GM19043 (cell line): ENCODE data around the gene MYO1G.
"Not testable (repeated sequence)": the region's sequence is repeated elsewhere in the genome, so short reads cannot be mapped to it uniquely, and the experiment has no call there.

Source experiments
- ATAC-seq: cut with Tn5 transposase; IDR thresholded peaks from one replicate; pipeline ENCODE4 v1.9.1; 2021; ENCODE audit warnings: low read depth; ENCODE audit not compliant: unreplicated experiment

The MYO1G gene

GRCh38 chr7:44978511-44979366 lies at the start of gene MYO1G:
Gene MYO1G (minus strand): TSS chr7:44979015. CDS start chr7:44978961, 54 bp downstream.
- peak; percentile 63 for ATAC-seq

- no peak for ATAC-seq
These were observed 49.5 kb upstream of the MYO1G start for GRCh38 chr7:45028138-45028919.

- ATAC-seq = peak; percentile 8
These were observed 48.9 kb upstream of the MYO1G start for GRCh38 chr7:45027774-45028114.

GRCh38 chr7:45026984-45027773 lies 48.4 kb upstream of the MYO1G start:
- ATAC-seq = peak; percentile 56

GRCh38 chr7:45026013-45026412 lies 47.2 kb upstream of the MYO1G start:
- ATAC-seq = no peak

GRCh38 chr7:45025473-45025872 lies 46.7 kb upstream of the MYO1G start:
- ATAC-seq = not testable (repeated sequence)

- no peak for ATAC-seq
These were observed 45.4 kb upstream of the MYO1G start for GRCh38 chr7:45024126-45024744.

GRCh38 chr7:45021604-45022296 lies 42.9 kb upstream of the MYO1G start:
- ATAC-seq = peak; percentile 73

GRCh38 chr7:45020915-45021314 lies 42.1 kb upstream of the MYO1G start:
- no peak for ATAC-seq

- ATAC-seq = no peak
These were observed 38.4 kb upstream of the MYO1G start for GRCh38 chr7:45017253-45017652.

- no peak for ATAC-seq
These were observed 36.5 kb upstream of the MYO1G start for GRCh38 chr7:45015313-45015712.

- ATAC-seq = no peak
These were observed 34.7 kb upstream of the MYO1G start for GRCh38 chr7:45013465-45013967.

- peak; percentile 50 for ATAC-seq
These were observed 28.9 kb upstream of the MYO1G start for GRCh38 chr7:45007571-45008328.

- ATAC-seq = no peak
These were observed 28.3 kb upstream of the MYO1G start for GRCh38 chr7:45007106-45007505.

- no peak for ATAC-seq
These were observed 25.0 kb upstream of the MYO1G start for GRCh38 chr7:45003789-45004188.

GRCh38 chr7:45001826-45002225 lies 23.0 kb upstream of the MYO1G start:
- ATAC-seq = no peak

GRCh38 chr7:45001138-45001694 lies 22.4 kb upstream of the MYO1G start:
- ATAC-seq = peak; percentile 44

GRCh38 chr7:45000093-45001032 lies 21.5 kb upstream of the MYO1G start, which contains the start of gene CCM2:
Gene CCM2 (plus strand): TSS chr7:45000201. CDS start chr7:45000334, 133 bp downstream.
- ATAC-seq = no peak
